Adrenal gland (tissue), 12 donors: ENCODE results near the gene AKT3. TPM values are rescaled to one million over a fixed set of nuclear protein-coding genes. Genes with fewer than 3 reads are reported as not detected.

Experiments used
- DNase-seq, 7 donors: peaks; one replicate each; pipeline ENCODE4 v3.0.0-alpha.2; 2019 to 2020
- H3K27ac ChIP-seq, 5 donors: fragments of 200-600 bp; sonication (generic) in 4 of 5; 1 replicate in 3 of 5; 2 replicates in 2 of 5; pipeline versions ENCODE4 v1.5.1 to v1.8.0; 2016 to 2020; ENCODE audit warnings: mild to moderate bottlenecking in 1 of 5
- H3K27me3 ChIP-seq: fragments of 200-600 bp; 2 replicates; pipeline ENCODE4 v1.8.0; 2021
- H3K36me3 ChIP-seq, 2 donors: fragments of 200-600 bp; replicated peaks in 1 of 2; 1 replicate in 1 of 2; 2 replicates in 1 of 2; pipeline versions ENCODE4 v1.5.1 to v1.8.0; 2018 to 2022
- H3K4me1 ChIP-seq, 2 donors: fragments of 200-600 bp; replicated peaks in 1 of 2; 1 replicate in 1 of 2; 2 replicates in 1 of 2; pipeline versions ENCODE4 v1.5.1 to v1.8.0; 2018 to 2021
- H3K4me3 ChIP-seq, 4 donors: fragments of 200-600 bp; sonication (generic) in 3 of 4; one replicate each; pipeline ENCODE4 v1.5.1; 2016 to 2018
- H3K9me3 ChIP-seq, 3 donors: fragments of 200-600 bp; sonication (generic) in 1 of 3; replicated peaks in 1 of 3; 1 replicate in 2 of 3; 2 replicates in 1 of 3; pipeline versions ENCODE4 v1.5.1 to v1.8.0; 2016 to 2021
- POLR2A ChIP-seq, 2 donors: fragments of 450-650 bp; IDR thresholded peaks; one replicate each; pipeline ENCODE4 v1.6.1; 2017; ENCODE audit warnings: antibody characterized with exemption in 2 of 2, mild to moderate bottlenecking in 2 of 2, moderate library complexity in 1 of 2
- WGBS, 4 donors: extraction: QIAGEN DNeasy Blood & Tissue Kit in 2 of 4; methylation state at CpG; one replicate each; pipeline versions ENCODE4 v1.1.5 to v1.1.7; 2013 to 2017; 5-methylcytosine and 5-hydroxymethylcytosine counted together
- intact Hi-C, 2 donors: fragments of 100-400 bp; cut with DNase I; formaldehyde crosslinking; loops; one replicate each; pipeline versions ENCODE4 v1.14.1 to v1.15.0; 2022 to 2023
- polyA plus RNA-seq, 3 donors: library from polyadenylated mRNA; stranded (reverse); fragments of 200-250 nt in 2 of 3; fragments of 350-450 nt in 1 of 3; fragmentation: Illumina TruSeq in 1 of 3; extraction: RNeasy Lipid Tissue Mini Kit (QIAGEN cat#74804) in 1 of 3; gene quantifications; one replicate each; pipeline ENCODE4 v1.2.3, GENCODE V29; 2013 to 2014
- total RNA-seq, 9 donors: library from RNA; depleted of rRNA in 4 of 9; stranded (reverse); fragments of >200 nt in 4 of 9; fragments of 120-200 nt in 1 of 9; fragmentation: NEBNext Ultra II Directional in 1 of 9; extraction: Animal tissue kit (Norgen Biotek cat#: 25700) in 1 of 9; gene quantifications; one replicate each; pipeline versions ENCODE4 v1.1.0 to v1.2.4, GENCODE V29; 2013 to 2023
- TF ChIP-seq, protein P1 (sequence below), 6 experiments: fragments of 450-650 bp in 4 of 6; fragments of 200-600 bp in 2 of 6; sonication (generic) in 1 of 6; IDR thresholded peaks; 1 replicate in 5 of 6; 2 replicates in 1 of 6; pipeline versions ENCODE4 v1.5.1 to v1.8.0; 2016 to 2021; ENCODE audit warnings: antibody characterized with exemption in 6 of 6, mild to moderate bottlenecking in 2 of 6, moderate library complexity in 1 of 6
- donor health status: healthy with polysubstance abuse.
- donor health status: Bipolar disorder and iron deficiency.
- donor health status: DM: yes; HTN: yes; CAD: no.
- donor health status: DM: no; HTN: no; CAD: no.
- donor health status: DM: no; HTN: no; CAD: no.
- donor health status: DM: yes; HTN: yes; CAD: no.

The AKT3 gene
- total and polyA plus RNA-seq, 12 donors: 11.4 to 82.3 (median 32.4) TPM

- TF ChIP-seq POLR2A (IDR thresholded peaks at IDR 0.05): no peak
- TF ChIP-seq, protein P1, sequence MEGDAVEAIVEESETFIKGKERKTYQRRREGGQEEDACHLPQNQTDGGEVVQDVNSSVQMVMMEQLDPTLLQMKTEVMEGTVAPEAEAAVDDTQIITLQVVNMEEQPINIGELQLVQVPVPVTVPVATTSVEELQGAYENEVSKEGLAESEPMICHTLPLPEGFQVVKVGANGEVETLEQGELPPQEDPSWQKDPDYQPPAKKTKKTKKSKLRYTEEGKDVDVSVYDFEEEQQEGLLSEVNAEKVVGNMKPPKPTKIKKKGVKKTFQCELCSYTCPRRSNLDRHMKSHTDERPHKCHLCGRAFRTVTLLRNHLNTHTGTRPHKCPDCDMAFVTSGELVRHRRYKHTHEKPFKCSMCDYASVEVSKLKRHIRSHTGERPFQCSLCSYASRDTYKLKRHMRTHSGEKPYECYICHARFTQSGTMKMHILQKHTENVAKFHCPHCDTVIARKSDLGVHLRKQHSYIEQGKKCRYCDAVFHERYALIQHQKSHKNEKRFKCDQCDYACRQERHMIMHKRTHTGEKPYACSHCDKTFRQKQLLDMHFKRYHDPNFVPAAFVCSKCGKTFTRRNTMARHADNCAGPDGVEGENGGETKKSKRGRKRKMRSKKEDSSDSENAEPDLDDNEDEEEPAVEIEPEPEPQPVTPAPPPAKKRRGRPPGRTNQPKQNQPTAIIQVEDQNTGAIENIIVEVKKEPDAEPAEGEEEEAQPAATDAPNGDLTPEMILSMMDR (IDR thresholded peaks at IDR 0.05): no peak
- no peak for DNase-seq
- H3K27me3 ChIP-seq: no peaks in the 10 kb centered on the region
- no peaks in the 10 kb centered on the region for H3K4me1 ChIP-seq
- no peak overlapping the region for H3K4me3 ChIP-seq
- no peaks in the 10 kb centered on the region for H3K36me3 ChIP-seq
- intact Hi-C loops: no loop called here
- H3K9me3 ChIP-seq: no peaks in the 10 kb centered on the region
- H3K27ac ChIP-seq: no peak overlapping the region
Measured at GRCh38 chr1:243549108-243549507, 300.9 kb downstream of the AKT3 start.

GRCh38 chr1:243548516-243548915 lies 301.5 kb downstream of the AKT3 start:
- 89 to 98% (median 96%) methylated on average over 1 of the region's 1 CpG for WGBS, 4 donors
- TF ChIP-seq, protein P1 (IDR thresholded peaks at IDR 0.05): no peak
- TF ChIP-seq POLR2A (IDR thresholded peaks at IDR 0.05): no peak
- no peaks in the 10 kb centered on the region for H3K9me3 ChIP-seq
- H3K27me3 ChIP-seq: no peaks in the 10 kb centered on the region
- H3K27ac ChIP-seq: no peak overlapping the region
- no peak for DNase-seq
- H3K4me1 ChIP-seq: no peaks in the 10 kb centered on the region
- no peaks in the 10 kb centered on the region for H3K36me3 ChIP-seq
- H3K4me3 ChIP-seq: no peak overlapping the region
- intact Hi-C loops: no loop called here

GRCh38 chr1:243547891-243548290 lies 302.2 kb downstream of the AKT3 start:
- intact Hi-C loops: no loop called here
- Histone ChIP-seq H3K27me3 (no peaks in the 10 kb centered on the region), H3K36me3 (no peaks in the 10 kb centered on the region), H3K4me3 (no peak overlapping the region), H3K4me1 (no peaks in the 10 kb centered on the region), H3K27ac (no peak overlapping the region), H3K9me3 (no peaks in the 10 kb centered on the region)
- TF ChIP-seq, protein P1 (IDR thresholded peaks at IDR 0.05): no peak
- TF ChIP-seq POLR2A (IDR thresholded peaks at IDR 0.05): no peak
- WGBS, 4 donors: 90 to 97% (median 95%) methylated on average over 3 of the region's 3 CpGs
- no peak for DNase-seq

GRCh38 chr1:243546457-243546856 lies 303.6 kb downstream of the AKT3 start:
- intact Hi-C loops: no loop called here
- 0% methylated on average over 1 of the region's 1 CpG for WGBS, 4 donors
- H3K4me1 ChIP-seq: no peaks in the 10 kb centered on the region
- TF ChIP-seq, protein P1 (IDR thresholded peaks at IDR 0.05): no peak
- TF ChIP-seq POLR2A (IDR thresholded peaks at IDR 0.05): no peak
- H3K4me3 ChIP-seq: no peak overlapping the region
- no peaks in the 10 kb centered on the region for H3K27me3 ChIP-seq
- H3K36me3 ChIP-seq: no peaks in the 10 kb centered on the region
- no peak for DNase-seq
- no peak overlapping the region for H3K27ac ChIP-seq
- H3K9me3 ChIP-seq: no peaks in the 10 kb centered on the region
